Stimulated activated CD4-positive, alpha-beta T cell treated with anti-CD3 and anti-CD28 coated beads, Interleukin-2, amount 100 ng/mL, for 24 hours (primary cell): Measurements from ENCODE around the gene GNAI3.

Experiments
- DNase-seq, 2 donors: peaks; one replicate each; pipeline ENCODE4 v3.0.0-alpha.2; 2020

Gene GNAI3

GRCh38 chr1:109667452-109668122, 119.2 kb downstream of the GNAI3 start, which contains the start of gene GSTM2:
GSTM2 (plus strand) TSS chr1:109668057; CDS start chr1:109668116, 59 bp downstream.
- peak; percentile 87 to 90 for DNase-seq
